GM10266 (cell line): ENCODE data around the gene SYF2.
A peak's percentile ranks its signal among the peaks of the same experiment; 100 is the strongest.
"Not testable (repeated sequence)": the region's sequence is repeated elsewhere in the genome, so short reads cannot be mapped to it uniquely, and the experiment has no call there.

Experiments
- DNase-seq: peaks from one replicate; pipeline ENCODE4 v3.0.0; 2012; ENCODE audit errors: extremely low spot score
- CTCF ChIP-seq: IDR thresholded peaks from 2 replicates; pipeline ENCODE4 v1.5.1; 2012; ENCODE audit warnings: mild to moderate bottlenecking, low read depth; ENCODE audit not compliant: control insufficient read depth, insufficient read depth; ENCODE audit errors: missing control alignments

Gene SYF2

GRCh38 chr1:25246600-25247023 lies 14.3 kb upstream of the SYF2 start:
- no peak for TF ChIP-seq CTCF

GRCh38 chr1:25245809-25246599 lies 13.7 kb upstream of the SYF2 start:
- TF ChIP-seq CTCF: no peak
- DNase-seq: no peak

More at GRCh38 chr1:25246600-25247023, 14.3 kb upstream of the SYF2 start:
- DNase-seq: no peak

GRCh38 chr1:25245393-25245792 lies 13.1 kb upstream of the SYF2 start:
- TF ChIP-seq CTCF: no peak

GRCh38 chr1:25243907-25244306 lies 11.6 kb upstream of the SYF2 start:
- TF ChIP-seq CTCF: no peak
- no peak for DNase-seq

More at GRCh38 chr1:25245393-25245792, 13.1 kb upstream of the SYF2 start:
- no peak for DNase-seq

GRCh38 chr1:25239681-25240541 lies 7.6 kb upstream of the SYF2 start:
- peak; percentile 87 for DNase-seq
- TF ChIP-seq CTCF: peak; percentile 58

GRCh38 chr1:25238046-25238445 lies 5.7 kb upstream of the SYF2 start:
- no peak for TF ChIP-seq CTCF
- no peak for DNase-seq

- DNase-seq: not testable (repeated sequence)
Observed at GRCh38 chr1:25236261-25236660, 4.0 kb upstream of the SYF2 start.

GRCh38 chr1:25235411-25235810 lies 3.1 kb upstream of the SYF2 start:
- DNase-seq: not testable (repeated sequence)
